ENCODE measurements around the gene SFRP2.

The SFRP2 gene, protein sequence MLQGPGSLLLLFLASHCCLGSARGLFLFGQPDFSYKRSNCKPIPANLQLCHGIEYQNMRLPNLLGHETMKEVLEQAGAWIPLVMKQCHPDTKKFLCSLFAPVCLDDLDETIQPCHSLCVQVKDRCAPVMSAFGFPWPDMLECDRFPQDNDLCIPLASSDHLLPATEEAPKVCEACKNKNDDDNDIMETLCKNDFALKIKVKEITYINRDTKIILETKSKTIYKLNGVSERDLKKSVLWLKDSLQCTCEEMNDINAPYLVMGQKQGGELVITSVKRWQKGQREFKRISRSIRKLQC

DNA sequence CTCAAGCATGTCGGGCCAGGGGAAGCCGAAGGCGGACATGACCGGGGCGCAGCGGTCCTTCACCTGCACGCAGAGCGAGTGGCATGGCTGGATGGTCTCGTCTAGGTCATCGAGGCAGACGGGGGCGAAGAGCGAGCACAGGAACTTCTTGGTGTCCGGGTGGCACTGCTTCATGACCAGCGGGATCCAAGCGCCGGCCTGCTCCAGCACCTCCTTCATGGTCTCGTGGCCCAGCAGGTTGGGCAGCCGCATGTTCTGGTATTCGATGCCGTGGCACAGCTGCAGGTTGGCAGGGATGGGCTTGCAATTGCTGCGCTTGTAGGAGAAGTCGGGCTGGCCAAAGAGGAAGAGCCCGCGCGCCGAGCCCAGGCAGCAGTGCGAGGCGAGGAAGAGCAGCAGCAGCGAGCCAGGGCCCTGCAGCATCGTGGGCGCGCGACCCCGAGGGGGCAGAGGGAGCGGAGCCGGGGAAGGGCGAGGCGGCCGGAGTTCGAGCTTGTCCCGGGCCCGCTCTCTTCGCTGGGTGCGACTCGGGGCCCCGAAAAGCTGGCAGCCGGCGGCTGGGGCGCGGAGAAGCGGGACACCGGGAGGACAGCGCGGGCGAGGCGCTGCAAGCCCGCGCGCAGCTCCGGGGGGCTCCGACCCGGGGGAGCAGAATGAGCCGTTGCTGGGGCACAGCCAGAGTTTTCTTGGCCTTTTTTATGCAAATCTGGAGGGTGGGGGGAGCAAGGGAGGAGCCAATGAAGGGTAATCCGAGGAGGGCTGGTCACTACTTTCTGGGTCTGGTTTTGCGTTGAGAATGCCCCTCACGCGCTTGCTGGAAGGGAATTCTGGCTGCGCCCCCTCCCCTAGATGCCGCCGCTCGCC is at the start of gene SFRP2:
Gene SFRP2 (minus strand): TSS at position 671 of the 864 bp plus-strand sequence. CDS start 248 bp downstream, at position 423.
- DNase-seq (ENCODE audit: low spot score), result no peak

DNA sequence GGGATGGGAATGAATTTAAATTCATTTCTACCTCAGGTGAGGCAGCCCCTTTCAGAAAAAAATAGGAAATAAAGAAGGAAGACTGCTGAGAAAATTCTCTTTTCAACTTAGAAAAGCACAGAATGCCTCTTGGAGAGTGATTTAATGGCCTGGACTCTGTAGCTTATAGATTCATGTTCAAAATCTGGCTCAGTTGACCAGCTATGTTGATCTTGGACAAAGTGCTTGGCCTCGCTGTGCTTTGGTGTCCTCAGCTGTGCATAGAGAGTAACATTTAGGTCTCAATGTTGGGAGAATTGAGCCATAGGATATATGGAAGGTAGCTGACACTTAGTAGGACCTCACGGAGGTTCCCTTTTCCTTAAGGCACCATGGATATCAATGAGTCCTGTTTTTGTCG is 49.7 kb upstream of the SFRP2 start:
- no peak for DNase-seq (ENCODE audit: low spot score)

DNA sequence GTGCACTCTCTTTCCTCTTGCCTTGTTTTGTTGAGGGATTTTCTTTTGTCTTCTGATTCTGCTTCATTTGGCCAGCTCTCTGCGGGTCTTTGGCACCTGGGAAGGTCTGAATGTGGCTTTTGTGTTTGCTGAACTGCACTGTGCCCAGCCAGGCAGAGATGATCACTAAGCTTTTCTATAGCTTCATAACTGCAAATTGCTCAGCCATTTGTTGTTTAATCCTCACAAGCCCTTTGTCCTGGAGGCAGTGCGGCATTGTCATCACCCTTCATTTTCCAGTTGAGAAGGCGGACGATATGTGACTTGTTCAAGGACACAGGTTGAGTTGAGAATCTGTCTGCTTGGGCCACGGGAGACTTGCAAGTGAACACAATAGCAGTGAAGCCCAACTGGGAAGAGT is 46.0 kb upstream of the SFRP2 start:
- no peak for DNase-seq (ENCODE audit: low spot score)

DNA sequence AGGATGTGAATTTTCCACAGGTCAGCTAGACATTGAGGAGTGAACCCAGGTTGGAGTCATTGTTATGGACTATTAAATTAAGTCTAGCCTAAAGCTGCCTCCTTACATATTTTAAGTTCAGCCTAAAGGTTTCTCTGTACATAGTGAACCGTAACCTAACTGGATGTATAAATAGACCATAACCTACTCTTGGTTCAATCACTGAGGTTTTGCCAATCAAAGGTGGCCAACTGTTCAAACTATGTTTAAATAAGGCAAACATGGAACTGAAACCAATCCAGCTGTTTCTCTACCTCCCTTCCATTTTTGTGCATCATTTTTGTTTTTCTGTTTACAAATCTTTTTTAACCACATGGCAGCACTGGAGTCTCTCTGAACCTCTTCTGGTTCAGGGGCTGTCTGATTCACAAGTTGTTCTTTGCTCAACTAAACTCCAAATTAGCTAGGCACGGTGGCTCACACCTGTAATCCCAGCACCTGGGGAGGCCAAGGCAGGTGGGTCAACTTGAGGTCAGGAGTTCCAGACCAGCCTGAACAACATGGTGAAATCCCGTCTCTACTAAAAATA is 43.9 kb upstream of the SFRP2 start:
- DNase-seq (ENCODE audit: low spot score), result no peak

DNA sequence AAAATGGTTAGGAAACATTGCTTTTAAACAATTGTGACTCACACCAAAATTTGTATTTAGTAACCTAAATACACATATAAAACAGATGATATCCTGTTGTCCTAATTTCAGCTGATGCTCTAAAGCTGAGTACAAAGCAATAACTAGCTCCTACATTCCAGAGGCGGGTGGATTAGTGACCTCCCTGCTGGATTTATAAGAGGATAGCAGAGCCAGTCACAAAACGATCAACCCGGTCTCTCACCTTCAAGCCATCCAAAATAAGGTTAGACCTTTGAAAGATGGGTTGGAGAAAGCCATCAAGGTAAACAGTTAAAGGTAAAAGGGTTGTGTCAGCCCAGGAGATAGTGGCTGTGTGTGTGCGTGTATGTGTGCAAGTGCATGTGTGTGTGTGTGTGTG is 43.2 kb upstream of the SFRP2 start:
- DNase-seq (ENCODE audit: low spot score), result no peak

DNA sequence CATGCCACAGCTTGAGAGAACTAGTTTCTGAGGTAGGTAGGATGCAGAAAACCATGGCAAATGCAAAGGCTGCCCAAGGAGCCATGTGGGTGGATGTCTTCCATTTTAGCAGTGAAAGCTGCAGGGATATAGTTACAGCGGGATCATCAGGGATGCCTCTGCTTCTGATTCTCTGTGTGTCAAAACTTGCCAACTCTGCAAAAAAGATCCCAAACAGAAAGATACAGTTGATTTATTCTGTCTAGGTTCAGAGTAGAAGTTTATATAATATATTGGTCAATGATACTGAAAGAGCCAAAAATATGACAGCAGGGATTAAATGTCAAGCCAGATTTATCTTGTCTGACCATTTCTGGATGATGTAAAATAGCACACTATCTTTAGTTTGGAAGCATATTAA is 42.4 kb upstream of the SFRP2 start:
- DNase-seq (ENCODE audit: low spot score), result no peak

DNA sequence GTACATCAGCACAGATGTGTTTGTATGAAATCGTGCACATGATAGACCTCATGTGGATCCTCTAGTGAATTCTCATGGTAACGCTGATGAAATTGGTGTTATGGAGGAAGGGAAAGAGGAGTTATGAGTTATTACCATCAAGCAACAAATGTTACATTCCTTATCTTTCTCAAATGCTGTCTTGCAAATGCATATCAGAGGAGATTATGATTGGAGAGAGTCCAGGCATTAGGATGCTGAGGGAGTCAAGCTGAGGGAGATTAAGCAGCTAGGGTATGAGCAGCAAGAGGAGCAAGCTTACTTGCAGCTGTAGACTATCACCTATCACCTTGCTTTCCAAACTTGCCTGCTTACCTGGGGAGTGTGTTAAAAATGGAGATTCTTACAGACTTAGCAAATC is 36.8 kb upstream of the SFRP2 start:
- DNase-seq (ENCODE audit: low spot score), result no peak

DNA sequence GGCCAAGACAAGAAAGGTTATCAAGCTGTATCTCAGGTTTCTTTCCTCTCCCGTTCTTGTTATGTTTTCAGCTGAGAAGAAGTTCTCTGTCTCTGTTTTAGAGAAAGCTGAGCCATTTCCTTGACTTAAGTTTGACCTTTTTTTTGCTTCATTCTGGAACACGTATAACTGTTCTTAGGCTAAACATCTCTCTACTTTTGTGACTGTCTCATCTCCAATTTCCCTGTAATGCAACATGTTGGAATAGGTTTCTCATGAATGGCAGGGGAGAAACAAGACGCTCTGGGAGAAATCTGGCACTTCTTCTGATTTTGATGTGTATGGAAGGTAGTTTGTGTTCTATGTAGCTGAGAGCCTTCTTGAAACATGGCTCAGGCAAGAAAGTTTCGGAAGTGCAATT is 36.2 kb upstream of the SFRP2 start:
- no peak for DNase-seq (ENCODE audit: low spot score)

DNA sequence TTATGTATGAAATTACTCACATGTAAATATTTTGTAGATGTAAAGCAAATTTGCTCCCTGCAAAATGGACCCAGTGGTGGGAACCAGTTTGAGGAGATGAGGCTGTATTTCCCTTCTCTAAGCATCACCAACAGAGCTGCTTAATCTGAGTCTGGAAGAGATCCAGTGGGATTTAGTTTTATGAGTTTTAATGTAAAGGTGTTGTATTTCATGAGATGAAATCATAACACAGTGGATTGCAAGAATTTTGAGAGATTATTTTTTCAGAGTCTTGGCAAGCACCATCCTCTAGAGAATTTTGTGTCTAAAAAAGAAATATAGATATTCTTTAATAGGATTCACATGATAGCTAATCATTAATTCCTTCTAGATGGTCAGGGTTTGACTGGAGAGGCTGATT is 35.6 kb upstream of the SFRP2 start:
- DNase-seq (ENCODE audit: low spot score), result no peak

DNA sequence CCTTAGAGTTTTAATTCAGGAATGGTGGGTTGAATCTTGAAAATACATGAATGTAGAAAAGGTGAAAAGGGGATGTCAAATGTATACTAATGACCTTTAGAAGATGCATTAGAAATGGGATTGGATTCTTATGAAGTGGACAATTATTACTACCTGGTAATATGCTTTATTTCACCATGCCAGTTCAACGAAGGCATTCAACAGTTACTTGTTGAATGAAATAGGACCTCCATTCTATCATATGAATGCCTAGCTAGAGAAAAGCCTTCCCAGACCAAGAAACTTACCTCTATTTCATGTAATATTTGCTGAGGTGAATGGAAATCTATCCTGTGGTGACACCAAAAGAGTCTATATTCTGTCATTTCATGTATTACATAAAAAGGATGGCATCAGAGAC is 34.6 kb upstream of the SFRP2 start:
- DNase-seq (ENCODE audit: low spot score), result no peak

DNA sequence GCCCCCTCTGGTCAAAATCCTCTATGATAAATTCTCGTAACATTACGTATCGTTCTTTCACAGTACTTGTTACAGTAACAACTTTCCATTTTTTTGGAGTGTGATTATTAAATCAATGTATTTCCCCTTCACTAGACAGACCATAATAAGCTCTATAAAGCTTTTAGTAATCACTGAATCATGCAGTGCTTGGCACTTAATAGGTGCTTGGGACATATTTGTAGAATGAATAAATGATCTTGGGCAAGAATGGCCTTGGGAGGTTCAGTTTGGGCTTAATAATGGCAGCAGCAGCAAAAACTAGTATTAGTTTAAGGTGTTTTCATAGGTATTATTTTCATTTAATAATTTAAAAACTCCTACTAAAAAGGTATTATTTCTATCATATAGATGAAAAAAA is 33.4 kb upstream of the SFRP2 start:
- DNase-seq (ENCODE audit: low spot score), result no peak

DNA sequence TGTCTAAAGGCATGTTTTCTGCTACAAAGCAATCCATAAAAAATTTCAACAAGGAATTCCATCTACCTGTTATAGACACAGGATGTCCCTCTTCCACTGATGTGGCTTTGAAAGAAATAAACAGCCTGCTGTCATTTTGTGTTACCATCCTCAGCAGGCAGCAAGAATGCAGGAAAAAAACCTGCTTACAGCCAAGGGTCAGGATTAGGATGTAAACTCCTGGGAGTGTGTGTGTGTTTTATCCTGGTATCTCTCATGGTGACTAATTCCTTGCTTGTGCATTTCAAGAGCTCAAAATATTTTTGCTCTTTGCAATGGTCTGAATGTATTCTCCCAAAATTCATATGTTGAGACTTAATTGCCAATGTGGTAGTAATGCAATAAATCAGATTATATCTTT is 28.6 kb upstream of the SFRP2 start:
- no peak for DNase-seq (ENCODE audit: low spot score)

DNA sequence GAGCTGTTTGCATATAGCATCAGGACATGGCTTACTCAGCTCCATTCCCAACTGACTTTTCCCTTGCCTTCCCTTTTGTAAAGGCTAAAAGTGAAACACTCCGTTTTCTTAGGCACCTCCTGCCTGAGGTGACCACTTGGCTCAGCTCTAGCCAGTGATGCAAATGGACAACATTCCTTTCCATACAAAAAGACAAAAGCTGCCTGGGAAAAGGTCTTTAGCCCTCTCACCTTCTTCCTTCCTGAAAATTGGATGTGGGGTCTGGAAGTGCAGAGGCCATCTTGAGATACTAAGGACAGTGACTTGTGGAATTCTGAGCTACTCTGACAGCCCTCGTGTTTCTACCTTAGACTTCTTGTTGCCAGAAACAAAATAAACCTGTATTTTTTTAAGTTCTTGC is 27.7 kb upstream of the SFRP2 start:
- DNase-seq (ENCODE audit: low spot score), result no peak

DNA sequence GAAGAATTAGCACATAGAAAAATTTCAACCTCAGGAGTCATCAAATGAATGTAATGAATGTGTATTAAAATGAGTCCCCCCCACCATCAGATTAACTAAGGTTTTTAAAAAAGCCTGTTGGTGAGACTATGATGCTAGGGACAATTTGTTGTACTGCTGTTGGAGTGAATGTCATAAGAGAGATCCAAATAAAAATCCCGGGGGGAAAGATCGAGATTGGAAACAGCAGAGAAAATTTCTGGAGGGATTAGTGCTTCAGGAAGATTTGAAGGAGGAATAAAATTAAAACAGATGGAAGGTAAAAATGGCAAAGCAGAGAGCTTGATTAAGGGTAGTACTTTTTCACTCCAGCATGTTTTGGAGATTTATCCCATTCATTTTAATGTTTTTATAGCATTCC is 25.9 kb upstream of the SFRP2 start:
- no peak for DNase-seq (ENCODE audit: low spot score)

DNA sequence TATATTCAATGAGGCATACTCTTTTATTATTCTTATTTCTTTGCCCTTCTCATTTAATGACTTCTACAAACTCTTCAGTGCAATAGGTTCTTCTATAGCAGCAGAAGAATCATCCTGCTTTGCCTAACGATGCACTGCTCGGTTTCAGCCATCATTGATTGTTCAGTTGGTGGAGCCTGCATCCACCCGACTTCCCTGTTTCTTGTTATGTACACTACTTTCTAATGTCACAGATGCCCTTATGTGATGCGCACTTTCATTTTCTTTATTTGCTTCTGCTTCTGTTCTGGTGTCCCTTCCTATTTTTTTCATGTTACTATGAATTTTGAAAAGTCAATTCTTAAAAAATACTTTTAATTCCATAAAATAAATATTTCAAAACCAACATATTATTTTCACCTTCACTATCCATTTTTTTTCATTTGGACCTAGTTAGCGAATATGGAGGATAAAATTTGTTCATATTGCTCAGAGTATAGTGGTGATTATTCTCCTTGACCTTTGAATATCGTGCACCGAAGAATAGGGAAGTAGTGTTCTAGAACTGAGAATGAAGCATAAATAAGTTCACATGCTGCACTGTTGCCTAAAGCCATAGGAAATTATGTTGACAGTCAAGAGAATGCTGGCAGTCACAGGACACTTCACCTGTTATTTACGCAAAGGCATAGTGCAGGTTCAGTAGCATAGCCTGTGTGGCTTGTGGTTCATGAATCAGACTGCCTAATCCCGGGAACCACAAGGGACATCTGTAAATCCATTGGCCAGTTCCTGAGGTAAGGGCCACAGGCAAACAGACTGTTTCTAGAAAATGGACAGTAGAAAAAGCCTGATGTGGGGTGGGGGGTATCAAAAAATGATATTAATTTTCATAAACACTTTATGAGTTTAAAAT is 21.3 kb upstream of the SFRP2 start:
- no peak for DNase-seq (ENCODE audit: low spot score)

DNA sequence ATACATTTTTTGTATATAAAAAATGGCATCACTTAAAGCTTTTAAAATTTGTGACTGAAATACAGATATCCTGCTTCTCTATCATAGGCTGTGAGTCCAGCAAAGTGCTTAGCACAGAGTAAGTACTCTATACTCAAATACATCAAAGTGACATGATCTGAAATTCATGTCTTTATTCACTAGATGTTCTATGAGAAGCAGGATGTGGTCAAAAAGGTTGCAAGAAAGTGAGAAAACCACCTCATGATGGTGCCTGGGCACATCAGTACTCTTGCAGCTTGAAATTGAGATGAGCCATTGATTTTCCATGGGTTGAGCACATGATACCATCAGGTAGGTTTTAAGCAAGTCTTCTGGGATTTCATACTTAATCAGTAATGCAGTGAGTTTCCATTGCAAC is 20.4 kb upstream of the SFRP2 start:
- no peak for DNase-seq (ENCODE audit: low spot score)

DNA sequence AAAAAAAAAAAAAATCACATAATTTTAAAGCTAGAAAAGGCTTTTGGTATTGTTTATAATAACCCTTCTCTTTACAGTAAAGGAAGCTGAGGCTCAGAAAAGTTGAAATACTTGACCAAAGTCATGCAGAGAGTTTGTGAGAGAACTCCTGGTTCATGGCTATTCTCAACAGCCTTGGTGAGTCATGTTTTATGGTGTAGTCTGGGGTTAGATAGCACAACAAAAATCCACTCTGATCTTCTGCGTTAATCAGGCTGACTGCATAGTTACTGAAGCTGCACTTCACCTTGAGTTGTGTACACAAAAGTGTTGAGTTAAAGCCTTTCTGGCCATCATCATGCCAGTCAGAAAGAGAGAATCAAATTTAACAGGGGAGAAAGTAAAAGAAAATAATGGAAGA is 19.3 kb upstream of the SFRP2 start:
- DNase-seq (ENCODE audit: low spot score), result no peak

DNA sequence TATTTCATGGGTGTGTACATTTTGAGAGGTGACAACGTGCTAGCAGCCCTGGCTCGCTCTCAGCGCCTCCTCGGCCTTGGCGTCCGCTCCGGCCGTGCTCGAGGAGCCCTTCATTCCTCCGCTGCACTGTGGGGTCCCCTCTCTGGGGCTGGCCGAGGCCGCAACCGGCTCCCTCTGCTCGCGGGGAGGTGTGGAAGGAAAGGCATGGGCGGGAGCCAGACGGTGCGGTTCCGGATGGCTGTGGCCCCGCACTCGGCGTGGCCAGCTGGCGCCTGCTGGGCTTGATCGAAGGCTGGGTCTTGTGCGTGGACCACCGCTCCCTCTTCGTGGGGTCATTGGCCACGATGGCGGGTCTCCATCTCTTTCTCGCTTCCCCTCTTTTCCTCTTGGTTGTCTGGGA is 17.2 kb upstream of the SFRP2 start:
- DNase-seq (ENCODE audit: low spot score), result no peak

DNA sequence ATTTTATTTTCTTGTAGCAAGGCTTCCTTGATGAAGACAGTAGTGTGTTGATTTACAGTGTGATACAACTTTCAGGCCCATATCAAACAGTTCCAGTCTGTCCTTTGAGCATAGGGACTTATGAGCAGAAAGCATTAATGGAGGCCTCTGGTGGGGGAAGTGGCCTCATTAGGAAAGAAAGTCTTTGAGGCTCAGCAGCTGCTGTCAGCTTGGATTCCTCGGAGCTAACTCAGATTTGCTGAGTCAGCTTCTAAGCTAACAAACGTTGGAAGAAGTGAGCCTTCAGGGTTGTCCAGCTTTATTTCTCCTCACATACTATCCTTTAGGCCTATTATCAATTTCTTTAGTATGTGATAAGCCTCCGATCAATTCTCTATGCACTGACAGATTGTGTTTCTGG is 15.8 kb upstream of the SFRP2 start:
- no peak for DNase-seq (ENCODE audit: low spot score)

DNA sequence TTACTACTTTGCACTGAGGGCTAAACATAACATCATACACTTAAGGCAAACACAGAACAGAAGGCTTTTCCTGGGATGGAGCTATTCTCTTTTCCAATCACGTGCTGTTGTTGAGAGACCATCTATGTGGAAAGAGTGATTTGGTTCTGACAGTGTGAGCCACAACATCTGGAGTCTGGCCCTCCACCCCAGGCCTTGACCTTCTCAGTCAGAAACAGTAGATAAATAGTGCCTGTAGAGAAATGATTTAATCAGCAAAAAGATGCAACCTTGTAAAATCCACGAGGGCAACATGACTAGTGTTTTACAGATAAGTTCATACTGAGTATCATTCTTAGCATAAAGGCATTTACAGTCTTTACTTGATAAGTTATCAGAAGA is 10.8 kb upstream of the SFRP2 start:
- DNase-seq (ENCODE audit: low spot score), result no peak

DNA sequence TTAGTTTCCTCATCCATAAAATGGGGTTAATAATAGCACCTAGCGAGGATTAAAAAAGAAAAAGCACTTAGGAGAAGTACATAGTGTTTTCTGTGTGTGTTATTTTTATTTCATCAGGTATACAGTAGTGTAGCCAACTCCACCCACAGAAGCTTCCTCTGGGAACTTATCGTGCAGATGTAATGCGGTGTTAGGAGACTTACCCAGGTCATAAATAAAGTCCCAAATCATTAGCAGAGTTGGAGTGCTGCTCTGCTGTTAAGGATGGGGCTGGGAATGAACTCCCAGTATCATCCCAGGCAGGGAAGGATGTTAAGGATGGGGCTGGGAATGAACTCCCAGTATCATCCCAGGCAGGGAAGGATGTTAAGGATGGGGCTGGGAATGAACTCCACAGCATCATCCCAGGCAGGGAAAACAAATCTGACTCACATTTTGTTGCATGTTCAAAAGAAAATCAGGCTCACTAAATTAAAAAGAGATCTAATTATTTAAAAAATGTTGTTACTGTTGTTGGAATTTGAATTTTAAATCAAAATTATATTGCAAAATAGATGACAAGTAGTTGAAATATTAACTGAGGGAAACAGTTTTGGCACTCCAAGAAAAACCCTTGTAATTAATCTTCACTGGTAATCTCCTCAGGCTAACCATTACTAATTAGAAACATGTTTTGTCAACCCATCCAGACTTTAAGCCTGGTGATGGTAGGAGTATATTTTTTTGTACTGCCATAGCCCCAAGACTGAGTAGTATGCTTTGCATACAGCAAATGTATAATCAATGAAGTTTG is 10.2 kb upstream of the SFRP2 start:
- no peak for DNase-seq (ENCODE audit: low spot score)

DNA sequence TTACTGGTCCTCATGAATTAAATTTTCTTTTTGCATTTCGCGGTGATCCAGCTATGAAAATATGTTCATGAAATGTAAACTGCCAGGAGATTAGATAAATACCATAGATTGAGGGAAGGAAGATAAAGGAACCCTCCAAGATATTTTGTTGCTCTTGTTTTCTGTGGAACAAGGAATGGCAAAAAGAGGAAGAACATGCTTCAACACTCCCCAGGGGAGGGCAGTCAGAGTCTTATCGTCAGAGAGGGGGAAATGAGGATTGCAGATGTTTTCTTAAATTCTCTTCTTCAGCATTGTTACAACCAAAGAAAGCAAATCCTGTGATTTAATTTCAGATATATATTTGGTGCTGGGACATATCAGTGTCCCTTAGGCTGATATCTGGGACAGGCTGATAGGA is 9.5 kb upstream of the SFRP2 start:
- DNase-seq (ENCODE audit: low spot score), result no peak

Measured in HuH-7.5 (cell line).